G401 (cell line): ENCODE measurements around the gene EIF4B. TPM values are rescaled to one million over a fixed set of nuclear protein-coding genes. Genes with fewer than 3 reads are reported as not detected.

Experiments used
- DNase-seq: peaks from one replicate; pipeline ENCODE4 v3.0.0-alpha.2; 2015; ENCODE audit warnings: low spot score
- in situ Hi-C: cut with HindIII; loops from 2 replicates; pipeline ENCODE4 v1.10.0; 2016; ENCODE audit warnings: low sequenced_read_pairs, mixed read lengths
- total RNA-seq: library from RNA; depleted of rRNA; stranded (reverse); fragments of >200 nt; shearing (Covaris generic); gene quantifications from 2 replicates; pipeline ENCODE4 v1.2.3, GENCODE V29; 2014; rRNA removed

EIF4B gene
- total RNA-seq, 1 experiment from 2014 or later = 1,229 TPM

GRCh38 chr12:53079226-53080117 lies 73.2 kb downstream of the EIF4B start, which contains the start of gene SPRYD3:
SPRYD3 (minus strand) TSS chr12:53079390; CDS start chr12:53079333, 57 bp downstream.
- in situ Hi-C loops = loop anchor here (5.0 to 10.0 kb wide), 2 partner anchors 43 to 115 kb away; no protein-coding TSS in a partner anchor
- peak; percentile 97 for DNase-seq

GRCh38 chr12:53082637-53083175 lies 76.5 kb downstream of the EIF4B start:
- no peak for DNase-seq
- in situ Hi-C loops = no loop called here

DNA sequence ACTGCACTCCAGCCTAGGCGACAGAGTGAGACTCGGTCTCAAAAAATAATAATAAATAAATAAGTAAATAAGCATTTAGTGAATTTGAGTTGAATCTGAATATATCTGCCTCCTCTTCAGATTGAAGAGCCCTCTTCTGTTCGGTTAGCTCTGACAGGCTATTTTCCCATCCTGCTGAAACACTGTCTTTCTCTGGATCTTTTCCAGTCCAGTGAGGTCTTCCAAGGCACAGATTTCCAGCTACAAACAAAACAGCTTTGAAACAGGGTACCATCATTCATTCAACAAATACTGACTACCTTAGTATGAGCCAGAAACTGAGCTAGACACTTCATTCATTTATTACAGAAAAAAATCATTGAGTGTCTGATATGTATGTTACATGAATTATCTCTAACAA lies 80.1 kb downstream of the EIF4B start:
- in situ Hi-C loops = no loop called here
- no peak for DNase-seq

DNA sequence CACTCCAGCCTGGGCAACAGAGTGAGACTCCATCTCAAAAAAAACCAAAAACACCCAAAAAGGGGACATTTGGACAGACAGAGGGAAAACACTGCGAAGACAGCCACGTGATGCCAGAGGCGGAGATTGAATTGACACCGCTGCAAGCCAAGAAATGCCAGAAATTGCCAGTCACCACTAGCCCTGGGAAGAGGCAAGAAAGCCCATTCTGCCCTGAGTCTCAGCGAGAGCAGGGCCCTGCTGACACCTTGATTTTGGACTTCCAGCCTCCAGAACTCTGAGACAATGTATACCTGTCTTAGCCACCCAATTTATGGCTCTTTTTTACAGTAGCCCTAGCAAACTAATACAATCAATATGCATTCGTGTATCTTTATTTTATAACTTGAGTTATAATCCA lies 83.8 kb downstream of the EIF4B start:
- DNase-seq = no peak
- in situ Hi-C loops = no loop called here

- no peak for DNase-seq
- in situ Hi-C loops = no loop called here
These were observed 84.3 kb downstream of the EIF4B start for GRCh38 chr12:53090554-53090953.

DNA sequence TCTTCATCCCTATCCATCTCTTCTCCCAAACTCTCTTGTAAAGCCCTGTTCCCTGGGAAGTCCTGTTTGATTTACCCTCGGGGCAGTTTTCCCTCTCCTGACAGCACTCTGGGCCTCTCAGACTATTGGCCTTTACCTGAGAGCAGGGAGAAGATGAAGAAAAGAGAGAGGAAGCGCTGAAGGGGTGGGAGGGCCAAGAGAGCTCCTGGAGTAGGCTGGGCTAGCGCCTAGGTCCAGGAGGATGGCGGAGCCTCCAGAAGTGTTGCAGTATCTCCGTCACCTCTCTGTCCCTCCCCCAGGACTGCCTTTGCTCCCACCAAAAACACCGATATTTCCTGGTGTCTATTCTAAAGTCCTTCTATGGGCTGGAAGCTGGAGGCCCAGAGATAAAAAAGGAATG lies 85.5 kb downstream of the EIF4B start:
- in situ Hi-C loops = no loop called here
- DNase-seq = no peak

Other genes with a start within 250 kb of the EIF4B start
- gene KRT76, start 229.1 kb upstream of the EIF4B start, total RNA-seq = not detected in 2 replicates
- not detected in 2 replicates for gene KRT3, start 210.3 kb upstream of the EIF4B start, total RNA-seq
- not detected in 2 replicates for gene KRT4, start 192.3 kb upstream of the EIF4B start, total RNA-seq
- gene KRT79, start 172.1 kb upstream of the EIF4B start, total RNA-seq = not detected in 2 replicates
- gene KRT78, start 157.5 kb upstream of the EIF4B start, total RNA-seq = 0.61 TPM in 1 of 2 replicates, not detected in the other
- gene KRT8, start 101.4 kb upstream of the EIF4B start, total RNA-seq = 3,912 and 3,929 TPM in 2 replicates
- gene KRT18, start 57.3 kb upstream of the EIF4B start, total RNA-seq = 843 and 873 TPM in 2 replicates
- 13.7 and 21.0 TPM in 2 replicates for gene TNS2, start 43.6 kb downstream of the EIF4B start, total RNA-seq
- 16.7 and 21.4 TPM in 2 replicates for gene SPRYD3, start 72.9 kb downstream of the EIF4B start, total RNA-seq
- 29.3 and 50.2 TPM in 2 replicates for gene IGFBP6, start 91.2 kb downstream of the EIF4B start, total RNA-seq
- not detected in 2 replicates for gene SOAT2, start 97.0 kb downstream of the EIF4B start, total RNA-seq
- gene ZNF740, start 174.3 kb downstream of the EIF4B start, total RNA-seq = 12.1 and 19.4 TPM in 2 replicates
- 2.0 and 7.2 TPM in 2 replicates for gene CSAD, start 174.5 kb downstream of the EIF4B start, total RNA-seq
- 0.41 and 0.49 TPM in 2 replicates for gene ITGB7, start 200.8 kb downstream of the EIF4B start, total RNA-seq
- gene RARG, start 225.8 kb downstream of the EIF4B start, total RNA-seq = 48.6 and 58.9 TPM in 2 replicates